Pulmonary artery endothelial cell (primary cell): ENCODE results near the gene CAT. TPM values are rescaled to one million over a fixed set of nuclear protein-coding genes. Genes with fewer than 3 reads are reported as not detected.

Experiments
- DNase-seq: peaks from one replicate; pipeline ENCODE4 v3.0.0-alpha.2; 2011; ENCODE audit warnings: low read depth, low spot score
- total RNA-seq: library from RNA; depleted of rRNA; stranded (reverse); fragments of >200 nt; gene quantifications from 2 replicates; pipeline ENCODE4 v1.2.3, GENCODE V29; 2014

Gene CAT
- total RNA-seq, 1 donor from 2014 or later: 45.9 TPM

GRCh38 chr11:34459507-34460162 is 20.9 kb downstream of the CAT start:
- no peak for DNase-seq

DNA sequence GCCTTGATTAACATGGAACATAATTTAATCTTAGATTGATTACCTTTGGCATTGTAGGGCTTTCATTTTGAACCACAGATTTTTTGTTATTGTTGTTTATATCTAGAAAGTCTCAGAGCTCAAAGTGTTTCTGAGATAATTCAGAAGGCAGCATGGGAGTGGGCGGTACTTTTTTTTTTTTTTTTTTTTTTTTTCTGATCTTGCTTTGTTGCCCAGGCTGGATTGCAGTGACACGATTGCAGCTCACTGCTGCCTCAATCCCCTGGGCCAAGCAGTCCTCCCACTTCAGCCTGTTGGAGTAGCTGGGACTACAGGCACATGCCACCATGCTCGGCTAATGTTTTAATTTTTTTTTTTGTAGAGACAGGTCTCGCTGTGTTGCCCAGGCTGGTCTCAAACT is 21.5 kb downstream of the CAT start:
- DNase-seq: no peak

DNA sequence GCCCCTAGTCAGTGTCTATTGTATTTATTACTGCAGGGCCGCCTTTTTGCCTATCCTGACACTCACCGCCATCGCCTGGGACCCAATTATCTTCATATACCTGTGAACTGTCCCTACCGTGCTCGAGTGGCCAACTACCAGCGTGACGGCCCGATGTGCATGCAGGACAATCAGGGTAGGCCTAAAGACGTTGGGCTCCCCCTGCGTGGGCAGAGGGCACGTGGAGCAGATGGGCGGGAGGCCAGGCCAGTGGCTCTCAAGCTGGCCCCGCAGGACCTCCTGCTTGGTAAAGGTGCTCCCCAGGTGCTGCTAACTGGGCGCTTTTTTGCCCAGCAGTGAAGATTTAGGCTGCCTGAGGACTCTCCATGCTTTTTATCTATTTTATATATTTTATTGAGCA is 22.5 kb downstream of the CAT start:
- DNase-seq: no peak

- no peak for DNase-seq
Measured at GRCh38 chr11:34464591-34465051, 25.9 kb downstream of the CAT start.

DNA sequence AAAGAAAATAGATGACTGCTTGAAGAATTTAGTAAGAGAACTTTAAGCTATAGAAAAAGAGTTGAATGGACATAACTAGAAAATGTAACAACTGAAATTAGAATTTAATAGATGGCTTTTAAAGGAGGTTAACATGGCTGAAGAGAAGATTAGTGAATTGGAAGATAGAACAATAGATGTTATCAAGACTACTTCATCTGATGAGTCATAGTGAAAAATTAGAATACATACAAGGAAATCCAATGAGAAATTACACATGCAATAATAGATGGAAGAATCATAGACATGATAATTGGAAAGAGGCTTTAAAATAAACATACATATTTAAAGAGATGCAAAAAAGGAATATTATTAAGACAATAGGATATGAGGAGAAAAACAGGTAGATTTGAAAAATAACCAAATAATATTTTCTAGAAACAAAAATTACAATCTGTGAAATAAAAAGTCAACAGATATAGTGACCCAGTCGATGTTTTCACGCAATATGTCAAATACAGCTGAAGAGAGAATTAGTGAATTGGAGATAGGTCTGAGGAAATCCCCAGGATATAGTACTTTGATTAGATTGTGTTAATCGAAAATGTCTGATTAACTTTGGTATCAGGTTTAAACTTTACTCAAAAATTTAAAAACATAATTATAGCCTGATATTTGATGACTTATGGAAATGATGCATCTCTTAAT is 28.2 kb downstream of the CAT start:
- no peak for DNase-seq

DNA sequence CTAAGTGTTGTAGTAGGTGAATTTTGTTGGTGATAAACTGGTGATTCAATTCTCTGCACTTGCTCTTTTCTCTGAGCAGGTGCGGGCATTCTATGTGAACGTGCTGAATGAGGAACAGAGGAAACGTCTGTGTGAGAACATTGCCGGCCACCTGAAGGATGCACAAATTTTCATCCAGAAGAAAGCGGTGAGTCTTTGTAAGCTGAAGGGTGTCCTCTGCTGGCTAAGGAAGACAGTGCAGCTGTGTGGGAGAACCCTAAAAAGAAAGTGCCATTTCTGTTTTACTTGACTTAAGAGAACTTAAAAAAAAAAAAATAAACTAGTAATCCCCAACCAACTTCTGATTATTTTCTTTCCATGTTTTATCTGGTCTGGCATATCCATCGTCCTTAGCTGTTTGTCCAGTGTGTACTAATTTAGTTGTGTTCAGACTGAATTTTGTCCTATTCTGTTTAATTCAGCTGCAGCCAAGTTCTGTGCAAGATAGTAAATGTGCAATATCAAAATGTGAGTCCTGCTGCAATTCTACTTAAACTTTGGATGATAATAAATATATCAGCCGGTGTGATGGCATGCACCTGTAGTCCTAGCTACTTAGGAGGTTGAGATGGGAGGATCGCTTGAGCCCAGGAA is 29.6 kb downstream of the CAT start:
- no peak for DNase-seq

GRCh38 chr11:34473603-34474169 is 35.0 kb downstream of the CAT start:
- DNase-seq: no peak

DNA sequence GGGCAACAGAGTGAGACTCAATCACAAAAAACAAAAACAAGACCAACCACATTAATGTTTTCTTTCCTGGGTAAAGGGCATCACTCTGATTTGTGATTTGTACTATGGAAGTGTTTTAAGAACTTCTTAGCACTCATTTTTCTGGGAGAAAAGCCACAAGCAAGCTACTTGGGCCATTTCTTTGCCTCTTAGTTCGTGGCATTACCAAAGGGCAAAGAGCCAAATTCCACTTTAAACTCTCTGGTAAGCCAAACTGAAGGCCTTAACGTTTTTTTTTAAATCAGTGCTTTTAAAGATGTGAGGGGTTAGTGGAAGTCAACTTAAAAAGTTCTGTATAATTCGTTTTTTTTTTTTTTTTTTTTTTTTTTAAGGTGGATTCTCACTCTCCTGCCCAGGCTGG is 36.9 kb downstream of the CAT start:
- no peak for DNase-seq

DNA sequence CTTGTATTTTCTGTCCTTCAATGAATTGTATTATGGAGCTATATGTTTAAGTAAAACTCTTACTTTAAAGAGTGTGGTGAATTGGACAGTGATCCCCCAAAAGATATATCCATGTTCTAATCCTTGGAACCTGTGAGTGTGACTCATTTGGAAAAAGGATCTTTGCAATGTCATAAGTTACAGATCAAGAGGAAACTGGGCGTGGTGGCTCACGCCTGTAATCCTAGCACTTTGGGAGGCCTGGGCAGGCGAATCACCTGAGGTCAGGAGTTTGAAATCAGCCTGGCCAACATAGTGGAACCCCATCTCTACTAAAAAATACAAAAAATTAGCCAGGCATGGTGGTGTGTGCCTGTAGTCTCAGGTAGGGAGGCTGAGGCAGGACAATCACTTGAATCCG is 38.1 kb downstream of the CAT start:
- DNase-seq: no peak

- DNase-seq: no peak
Measured at GRCh38 chr11:34478845-34479663, 40.3 kb downstream of the CAT start.

- DNase-seq: no peak
Measured at GRCh38 chr11:34480314-34480713, 41.6 kb downstream of the CAT start.

- no peak for DNase-seq
Measured at GRCh38 chr11:34481307-34481706, 42.6 kb downstream of the CAT start.

DNA sequence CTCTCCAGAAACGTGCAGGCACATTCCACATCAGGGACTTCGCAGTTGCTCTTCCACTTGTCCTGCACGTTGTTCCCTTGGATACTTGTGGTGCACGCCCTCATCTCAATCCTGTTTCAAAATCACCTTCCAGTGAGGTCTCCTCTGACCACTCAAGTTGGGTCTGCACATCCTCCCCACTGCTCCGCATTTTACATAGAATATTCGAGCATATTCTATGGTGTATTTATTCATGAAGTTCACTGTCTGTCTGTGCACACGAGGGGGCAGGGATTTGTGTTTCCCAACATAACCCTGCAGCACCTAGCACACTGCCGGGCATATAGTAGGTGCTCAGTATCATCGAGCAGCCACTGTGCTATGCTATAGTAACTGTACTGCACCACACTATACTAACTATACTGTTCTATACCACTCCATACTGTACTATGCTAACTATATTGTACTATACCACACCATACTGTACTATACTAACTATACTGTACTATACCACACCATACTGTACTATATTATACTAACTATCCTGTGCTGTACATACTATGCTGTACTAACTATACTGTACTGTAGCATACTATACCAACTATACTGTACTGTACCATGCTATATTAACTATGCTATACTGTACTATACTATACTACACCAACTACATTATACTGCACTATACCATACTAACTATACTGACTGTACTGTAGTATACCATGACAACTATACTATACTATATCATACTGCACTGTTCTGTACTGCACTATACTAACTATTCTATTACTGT is 44.6 kb downstream of the CAT start:
- DNase-seq: no peak

- DNase-seq: no peak
Measured at GRCh38 chr11:34487430-34487829, 48.7 kb downstream of the CAT start.

DNA sequence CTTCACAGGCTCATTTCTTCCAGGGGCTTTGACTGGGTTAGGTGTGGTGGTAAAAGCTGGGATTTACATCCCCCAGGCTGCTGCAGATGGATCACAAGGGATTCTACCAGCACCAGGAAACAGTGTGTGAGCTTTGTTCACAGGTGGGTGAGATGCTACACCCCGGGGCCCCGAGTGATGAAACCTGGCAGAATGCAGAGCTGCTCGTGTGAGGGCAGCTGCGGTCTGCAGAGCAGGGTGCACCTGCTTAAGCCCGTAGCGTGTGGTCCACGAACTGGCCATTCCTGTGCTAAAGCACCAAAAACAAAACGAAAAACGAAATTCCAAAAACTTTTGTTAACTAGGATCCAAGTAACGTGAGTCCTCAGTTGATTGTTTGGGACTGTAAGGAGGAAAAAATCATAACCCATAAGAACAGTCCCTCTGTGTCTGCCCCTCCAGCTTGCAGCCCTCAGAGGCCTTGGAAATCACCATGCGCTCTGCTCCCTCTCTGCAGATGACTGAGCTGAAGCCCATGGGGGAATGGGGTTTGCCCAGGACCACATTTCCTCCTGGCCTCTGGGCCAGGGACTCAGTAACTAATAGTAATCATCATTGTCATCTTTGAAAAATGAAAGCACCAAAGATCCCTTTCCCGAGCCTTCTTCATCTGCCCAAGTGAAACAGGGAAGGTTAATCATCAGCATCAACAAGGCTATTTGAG is 50.3 kb downstream of the CAT start:
- no peak for DNase-seq

GRCh38 chr11:34490304-34490703 is 51.6 kb downstream of the CAT start:
- DNase-seq: no peak

- DNase-seq: peak; percentile 17
Measured at GRCh38 chr11:34492806-34493414, 54.2 kb downstream of the CAT start.

DNA sequence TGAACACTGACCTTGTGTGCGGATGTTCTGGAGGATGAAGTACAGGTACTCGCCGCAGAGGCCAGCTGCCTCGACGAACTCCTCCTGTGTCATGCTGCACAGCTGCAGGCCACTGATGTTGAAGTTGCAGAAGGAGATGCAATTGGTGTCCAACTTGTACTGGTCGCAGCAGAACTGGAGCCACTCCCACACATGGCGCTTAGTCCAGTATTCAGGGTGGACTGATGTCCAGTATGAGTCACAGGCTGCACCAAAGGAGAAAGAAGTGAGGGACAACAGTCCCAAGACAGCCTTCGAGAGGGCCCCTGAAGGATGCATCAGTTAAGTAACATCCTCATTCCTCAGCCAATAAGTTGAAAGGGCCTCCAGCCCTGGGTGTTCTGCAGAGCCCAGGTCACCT is 54.7 kb downstream of the CAT start:
- no peak for DNase-seq

GRCh38 chr11:34493926-34494595 is 55.3 kb downstream of the CAT start:
- no peak for DNase-seq
